SJCRH30 (cell line): ENCODE results near the gene FAM222A. TPM values are rescaled to one million over a fixed set of nuclear protein-coding genes. Genes with fewer than 3 reads are reported as not detected.

Source experiments
- DNase-seq, 2 experiments: peaks; one replicate each; pipeline ENCODE4 v3.0.0-alpha.2; 2015 to 2020
- H3K27ac ChIP-seq: fragments of 250-450 bp; sonication (Bioruptor Pico); 2 replicates; pipeline ENCODE4 v1.5.1; 2020; ENCODE audit warnings: mild to moderate bottlenecking, moderate library complexity
- H3K27me3 ChIP-seq: fragments of 250-450 bp; sonication (Bioruptor Pico); 2 replicates; pipeline ENCODE4 v1.5.1; 2020; ENCODE audit warnings: mild to moderate bottlenecking, moderate library complexity
- H3K36me3 ChIP-seq: fragments of 250-450 bp; sonication (Bioruptor Pico); 2 replicates; pipeline ENCODE4 v1.5.1; 2020; ENCODE audit warnings: mild to moderate bottlenecking, moderate library complexity
- H3K4me1 ChIP-seq: fragments of 250-450 bp; sonication (Bioruptor Pico); 2 replicates; pipeline ENCODE4 v1.5.1; 2020; ENCODE audit warnings: mild to moderate bottlenecking, moderate library complexity
- H3K4me3 ChIP-seq: fragments of 250-450 bp; sonication (Bioruptor Pico); 2 replicates; pipeline ENCODE4 v1.5.1; 2020; ENCODE audit warnings: mild to moderate bottlenecking, moderate library complexity
- H3K9me3 ChIP-seq: fragments of 250-450 bp; sonication (Bioruptor Pico); replicated peaks from 2 replicates; pipeline ENCODE4 v1.5.1; 2020; ENCODE audit warnings: mild to moderate bottlenecking, moderate library complexity
- total RNA-seq: library from RNA; depleted of rRNA; stranded (reverse); fragments of >200 nt; shearing (Covaris generic); gene quantifications from 2 replicates; pipeline ENCODE4 v1.2.3, GENCODE V29; 2014

FAM222A gene
- total RNA-seq, 1 experiment from 2014 or later: 17.5 TPM

DNA sequence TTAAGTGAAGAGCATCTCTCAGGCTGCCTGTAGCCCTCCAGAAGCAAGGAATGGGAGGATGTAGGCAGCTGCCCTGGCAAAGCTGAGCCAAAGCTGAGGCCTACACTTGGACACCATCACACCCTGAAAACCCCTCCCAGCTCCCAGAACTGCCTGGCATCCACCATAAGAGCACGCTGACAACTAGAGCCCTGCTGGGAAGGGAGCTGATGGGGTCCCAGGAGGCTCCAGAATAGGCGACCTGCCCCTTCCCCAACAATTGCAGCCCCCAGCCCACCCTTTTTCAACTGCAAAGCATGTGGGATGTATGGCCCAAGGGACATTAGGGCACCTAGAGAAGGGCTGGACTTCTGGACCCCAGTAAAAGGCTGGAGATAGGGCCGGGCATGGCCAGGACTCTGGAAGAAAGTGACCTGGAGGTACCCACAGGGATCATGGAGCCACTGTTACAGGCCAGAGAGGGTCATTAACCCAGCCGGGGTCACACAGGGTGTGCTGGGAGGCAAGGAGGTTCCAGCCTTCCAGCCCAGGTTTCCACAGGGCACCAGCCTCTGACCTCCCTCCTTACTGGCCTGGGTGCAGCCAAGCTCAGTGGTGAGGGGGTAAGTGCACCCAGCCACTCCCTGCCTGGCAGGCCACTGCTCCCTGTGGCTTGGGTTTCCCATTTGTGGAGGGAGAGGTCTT is 27.8 kb downstream of the FAM222A start:
- Histone ChIP-seq H3K27me3 (no peaks in the 10 kb centered on the region), H3K4me1 (no peaks in the 10 kb centered on the region), H3K4me3 (no peak overlapping the region), H3K9me3 (no peaks in the 10 kb centered on the region), H3K36me3 (no peaks in the 10 kb centered on the region), H3K27ac (no peak overlapping the region)
- no peak for DNase-seq

DNA sequence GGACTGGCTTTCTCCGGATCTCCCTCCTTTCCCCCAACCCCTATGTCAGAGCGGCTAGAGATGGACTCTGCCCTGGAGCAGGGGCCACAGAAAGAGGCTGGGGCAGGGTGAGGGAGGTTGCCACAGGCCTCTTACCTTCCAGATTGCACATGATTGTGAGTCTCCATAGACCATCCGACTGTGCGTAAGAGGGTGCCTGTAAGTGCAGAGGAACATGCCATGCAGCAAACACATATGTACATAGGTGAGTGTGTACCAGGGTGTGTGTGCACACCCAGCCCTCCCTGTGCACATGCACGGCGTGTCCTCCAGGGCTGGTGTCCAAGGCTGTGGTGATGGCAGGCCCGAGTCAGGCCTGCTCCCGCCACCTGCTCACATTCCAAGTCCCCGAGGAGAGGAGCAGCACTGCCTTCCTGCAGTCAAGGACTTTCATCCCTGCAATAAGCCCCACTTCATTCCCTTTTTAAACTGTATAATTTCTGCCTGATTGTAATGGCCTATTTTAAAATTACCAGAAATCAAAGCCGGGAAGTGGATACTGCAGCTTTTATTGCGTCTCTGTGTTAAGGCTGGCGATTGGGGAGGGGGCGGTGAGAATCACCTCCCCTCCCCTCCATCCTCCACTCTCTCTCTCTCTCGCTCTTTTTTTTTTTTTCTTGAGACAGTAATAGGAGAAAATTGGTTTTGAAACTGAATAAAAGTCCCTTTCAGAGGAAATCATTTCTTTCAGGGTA is 28.5 kb downstream of the FAM222A start:
- H3K4me1 ChIP-seq: no peaks in the 10 kb centered on the region

DNA sequence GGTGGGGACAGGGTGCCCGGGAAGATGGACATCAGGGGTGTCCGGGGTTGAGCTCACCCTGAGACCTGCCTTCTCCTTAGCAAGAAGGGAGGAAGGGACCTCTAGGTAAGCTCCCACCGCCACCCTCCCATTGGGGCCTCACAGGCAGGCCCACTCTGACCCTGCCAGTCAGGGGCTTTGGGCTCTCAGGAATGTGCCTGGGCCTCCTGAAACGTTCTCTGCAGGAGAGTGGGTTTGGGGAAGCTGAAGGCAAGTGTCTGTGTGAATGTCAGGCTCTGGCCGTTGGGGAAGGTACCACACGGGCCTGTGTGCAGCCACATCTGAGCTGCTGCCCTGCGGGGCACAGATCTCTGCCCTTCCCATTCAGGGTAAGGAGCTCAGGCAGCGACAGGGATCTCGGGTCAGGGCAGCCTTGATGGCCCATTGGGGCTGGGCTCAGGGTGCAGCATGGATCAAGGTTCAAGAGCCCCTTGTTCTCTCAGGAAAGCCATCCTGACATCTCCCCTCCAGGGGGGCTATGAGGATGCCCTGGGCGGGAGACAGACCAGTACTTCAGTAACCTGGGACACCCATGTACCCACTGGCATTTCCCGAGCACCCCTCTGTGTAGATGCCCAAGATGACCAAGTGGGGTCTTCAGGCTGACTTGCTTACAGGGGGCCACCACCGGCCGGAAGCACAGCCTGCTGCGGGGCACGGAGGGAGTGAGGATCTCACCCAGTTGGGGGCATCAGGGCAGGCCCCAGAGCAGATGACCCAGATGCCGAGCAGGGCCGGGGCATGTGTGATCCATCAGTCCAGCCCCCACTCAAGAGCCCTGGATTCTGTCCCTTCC is 29.7 kb downstream of the FAM222A start:
- Histone ChIP-seq H3K27ac (no peak overlapping the region), H3K36me3 (no peaks in the 10 kb centered on the region), H3K9me3 (no peaks in the 10 kb centered on the region), H3K4me3 (no peak overlapping the region), H3K4me1 (no peaks in the 10 kb centered on the region), H3K27me3 (no peaks in the 10 kb centered on the region)
- no peak for DNase-seq

More for the DNA sequence above, 28.5 kb downstream of the FAM222A start:
- no peaks in the 10 kb centered on the region for H3K9me3 ChIP-seq
- no peaks in the 10 kb centered on the region for H3K36me3 ChIP-seq
- no peak overlapping the region for H3K4me3 ChIP-seq
- no peak overlapping the region for H3K27ac ChIP-seq
- no peak for DNase-seq
- H3K27me3 ChIP-seq: no peaks in the 10 kb centered on the region

DNA sequence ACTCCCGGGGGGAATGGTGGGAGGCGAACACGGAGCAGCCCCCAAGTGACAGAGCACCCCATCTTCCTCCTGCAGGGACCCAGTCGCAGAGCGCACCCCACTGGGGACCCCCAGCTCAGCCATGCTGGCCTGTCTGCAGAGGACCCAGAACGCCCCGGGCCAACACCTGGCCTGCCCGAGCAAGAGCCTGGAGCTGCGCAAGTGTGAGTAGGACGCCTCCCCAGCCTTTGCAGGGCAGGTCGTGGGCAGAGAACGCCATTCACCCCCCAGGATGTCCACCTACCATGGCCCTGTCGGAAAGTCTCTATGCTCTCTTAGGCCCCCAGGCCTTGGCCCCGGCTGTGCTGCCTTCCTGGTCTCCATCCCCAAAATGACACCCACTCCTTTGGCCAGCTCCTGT is 30.4 kb downstream of the FAM222A start:
- Histone ChIP-seq H3K9me3 (no peaks in the 10 kb centered on the region), H3K4me1 (no peaks in the 10 kb centered on the region), H3K4me3 (no peak overlapping the region), H3K27ac (no peak overlapping the region), H3K27me3 (no peaks in the 10 kb centered on the region), H3K36me3 (peaks cover 5% of the 10 kb centered on the region; the same call in 1 of the 2 replicates)
- DNase-seq: no peak

DNA sequence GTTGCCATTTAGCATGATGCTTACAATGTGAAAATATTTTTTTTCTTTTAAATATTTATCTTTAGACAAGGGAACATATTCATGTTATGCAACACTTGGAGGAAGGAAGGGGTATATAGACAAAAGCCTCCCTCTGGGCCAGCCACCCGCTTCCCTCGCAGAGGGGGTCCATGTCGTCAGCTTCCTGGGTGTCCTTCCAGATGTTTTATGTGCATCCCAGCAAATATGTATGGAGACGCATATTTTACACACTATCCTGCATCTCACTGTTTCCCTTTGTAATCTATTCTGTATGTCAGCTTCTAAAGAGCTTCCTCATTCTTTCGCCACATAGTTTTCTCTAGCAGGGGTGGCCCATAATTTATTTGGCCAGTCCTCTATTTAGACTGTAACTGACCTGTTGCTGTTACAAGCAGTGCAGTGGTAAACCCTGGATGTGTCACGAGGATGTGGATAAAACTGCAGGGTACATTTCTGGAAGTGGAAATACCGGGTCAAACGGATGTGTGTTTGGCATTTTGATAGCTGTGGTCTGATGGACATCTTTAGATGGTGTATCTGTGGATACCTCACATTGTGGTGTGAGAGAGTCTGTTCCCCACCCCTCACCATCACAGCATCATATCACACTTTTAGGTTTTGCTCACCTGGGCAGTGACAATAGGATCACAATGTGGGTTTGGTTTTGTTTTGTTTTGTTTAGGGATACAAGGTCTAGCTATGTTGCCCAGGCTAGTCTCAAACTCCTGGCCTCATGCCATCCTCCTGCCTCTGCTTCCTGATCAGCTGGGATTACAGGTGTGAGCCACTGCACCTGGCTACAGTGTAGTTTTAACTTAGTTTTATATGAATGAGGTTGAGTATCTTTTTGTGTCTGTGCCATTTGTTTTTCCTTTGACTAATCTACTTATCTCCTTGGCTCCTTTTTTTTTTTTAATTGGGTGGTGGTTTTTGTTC is 31.6 kb downstream of the FAM222A start:
- H3K9me3 ChIP-seq: no peaks in the 10 kb centered on the region
- H3K36me3 ChIP-seq: peaks cover 5% of the 10 kb centered on the region; the same call in 1 of the 2 replicates
- H3K4me1 ChIP-seq: no peaks in the 10 kb centered on the region
- H3K4me3 ChIP-seq: no peak overlapping the region
- no peaks in the 10 kb centered on the region for H3K27me3 ChIP-seq
- no peak overlapping the region for H3K27ac ChIP-seq
- DNase-seq: no peak

DNA sequence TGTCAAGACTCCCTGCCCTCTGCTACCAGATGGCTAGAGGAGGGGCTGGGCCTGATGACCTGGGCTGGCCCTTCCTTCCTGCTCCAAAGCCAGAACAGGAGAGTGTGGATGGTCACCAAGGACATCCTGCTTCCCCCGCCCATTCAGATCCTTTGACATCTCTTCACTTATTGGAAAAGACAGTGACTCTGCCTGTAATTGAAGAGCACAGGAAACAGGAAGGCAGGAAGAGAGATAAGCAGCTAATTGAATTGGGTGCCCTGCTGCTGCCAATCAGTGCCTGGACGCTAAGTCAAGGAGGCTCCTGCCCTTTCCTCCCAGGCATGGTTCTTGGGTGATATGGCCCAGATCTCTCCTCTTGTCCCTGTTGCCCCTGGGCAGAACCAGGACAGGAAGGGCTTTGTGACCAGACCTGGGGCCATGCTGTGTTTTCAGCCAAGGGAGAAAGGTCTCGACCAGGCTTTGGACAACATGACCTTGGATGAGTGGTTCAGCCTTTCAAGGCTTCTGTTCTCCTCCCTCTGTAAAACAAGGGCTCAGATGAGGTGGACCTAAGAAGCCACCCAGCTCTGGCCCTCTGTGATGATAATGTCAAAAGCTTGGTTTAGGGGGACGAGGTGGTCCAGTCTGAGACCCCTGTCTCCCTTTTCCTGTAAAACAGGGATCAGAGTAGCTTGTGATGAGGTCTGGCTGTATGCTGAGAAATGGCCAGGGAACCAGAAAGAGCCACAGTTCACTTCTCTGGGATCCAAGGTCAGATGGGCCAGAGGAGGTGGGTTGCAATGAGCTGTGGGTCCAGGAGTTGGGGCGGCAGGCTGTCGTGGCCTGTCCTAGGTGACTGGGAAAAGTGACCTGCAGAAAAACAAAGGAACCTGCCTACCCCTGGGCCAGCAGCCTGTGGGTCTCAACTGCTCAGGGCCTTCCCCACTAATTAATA is 38.8 kb downstream of the FAM222A start:
- Histone ChIP-seq H3K27ac (no peak overlapping the region), H3K36me3 (peaks cover 13% of the 10 kb centered on the region), H3K4me1 (no peaks in the 10 kb centered on the region), H3K27me3 (no peaks in the 10 kb centered on the region), H3K4me3 (no peak overlapping the region), H3K9me3 (peaks cover 5% of the 10 kb centered on the region; the same call in 1 of the 2 replicates)
- no peak for DNase-seq

DNA sequence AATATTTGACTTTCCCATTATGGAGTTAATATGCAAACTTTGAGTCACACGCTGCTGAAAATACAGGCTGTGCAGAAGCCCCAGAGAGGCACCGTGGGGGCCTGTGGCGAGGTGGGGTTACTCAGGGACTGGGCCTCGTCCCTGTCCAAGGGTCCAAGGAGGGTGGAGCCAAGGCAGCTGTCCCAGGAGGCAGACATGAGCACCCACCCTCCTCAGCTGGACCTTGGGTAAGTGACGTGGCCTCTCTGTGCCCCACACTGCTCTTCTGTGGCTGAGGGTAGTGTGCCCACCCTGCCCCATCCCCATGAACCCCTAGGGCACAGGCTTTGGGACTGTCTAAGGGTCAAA is 39.4 kb downstream of the FAM222A start:
- no peak overlapping the region for H3K27ac ChIP-seq
- no peak overlapping the region for H3K4me3 ChIP-seq
- no peaks in the 10 kb centered on the region for H3K27me3 ChIP-seq
- H3K4me1 ChIP-seq: no peaks in the 10 kb centered on the region
- peaks cover 13% of the 10 kb centered on the region for H3K36me3 ChIP-seq
- H3K9me3 ChIP-seq: peaks cover 5% of the 10 kb centered on the region; the same call in 1 of the 2 replicates
- no peak for DNase-seq

DNA sequence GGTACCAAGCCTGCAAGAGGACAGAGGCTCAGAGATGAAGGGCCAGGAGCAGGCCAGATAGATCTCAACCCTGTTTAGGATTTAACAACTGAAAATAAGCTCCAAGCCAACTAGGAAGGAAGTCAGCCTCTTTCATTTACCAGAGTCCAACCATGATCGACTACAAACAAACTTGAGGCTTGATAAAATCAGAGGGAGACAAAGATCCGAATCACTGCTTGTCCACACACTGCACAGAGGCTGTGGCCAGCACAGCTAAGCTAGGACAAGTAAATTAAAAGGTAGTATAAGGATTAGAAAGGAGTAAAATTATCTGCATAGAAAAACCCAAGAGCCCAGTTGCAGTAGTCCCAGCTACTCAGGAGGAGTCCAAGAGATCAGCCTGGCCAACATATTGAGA is 40.3 kb downstream of the FAM222A start:
- DNase-seq: no peak
- Histone ChIP-seq H3K4me1 (no peaks in the 10 kb centered on the region), H3K36me3 (peaks cover 8% of the 10 kb centered on the region), H3K27ac (no peak overlapping the region), H3K9me3 (peaks cover 5% of the 10 kb centered on the region; the same call in 1 of the 2 replicates), H3K27me3 (no peaks in the 10 kb centered on the region), H3K4me3 (no peak overlapping the region)

DNA sequence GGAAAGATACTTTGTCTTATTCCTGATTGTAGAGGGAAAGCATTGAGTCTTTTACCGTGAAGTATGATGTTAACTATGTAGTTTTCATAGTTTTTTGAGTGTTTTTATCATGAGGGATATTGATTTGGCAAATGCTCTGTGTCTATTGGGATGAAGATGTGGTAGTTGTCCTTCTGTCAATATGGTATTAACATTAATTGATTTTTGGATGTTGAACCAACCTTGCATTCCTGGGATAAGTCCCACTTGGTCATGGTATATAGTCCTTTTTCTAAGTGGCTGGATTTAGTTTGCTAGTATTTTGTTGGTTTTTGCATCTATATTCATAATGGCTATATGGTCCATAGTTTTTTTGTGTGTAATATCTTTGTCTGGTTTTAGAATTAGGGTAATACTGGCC is 42.8 kb downstream of the FAM222A start:
- Histone ChIP-seq H3K36me3 (peaks cover 4% of the 10 kb centered on the region), H3K9me3 (peaks cover 5% of the 10 kb centered on the region; the same call in 1 of the 2 replicates), H3K27ac (no peak overlapping the region), H3K4me3 (no peak overlapping the region), H3K27me3 (no peaks in the 10 kb centered on the region), H3K4me1 (0 out of 2 replicates have a peak, but pooled peaks cover 6% of the 10 kb centered on the region)
- DNase-seq: no peak

DNA sequence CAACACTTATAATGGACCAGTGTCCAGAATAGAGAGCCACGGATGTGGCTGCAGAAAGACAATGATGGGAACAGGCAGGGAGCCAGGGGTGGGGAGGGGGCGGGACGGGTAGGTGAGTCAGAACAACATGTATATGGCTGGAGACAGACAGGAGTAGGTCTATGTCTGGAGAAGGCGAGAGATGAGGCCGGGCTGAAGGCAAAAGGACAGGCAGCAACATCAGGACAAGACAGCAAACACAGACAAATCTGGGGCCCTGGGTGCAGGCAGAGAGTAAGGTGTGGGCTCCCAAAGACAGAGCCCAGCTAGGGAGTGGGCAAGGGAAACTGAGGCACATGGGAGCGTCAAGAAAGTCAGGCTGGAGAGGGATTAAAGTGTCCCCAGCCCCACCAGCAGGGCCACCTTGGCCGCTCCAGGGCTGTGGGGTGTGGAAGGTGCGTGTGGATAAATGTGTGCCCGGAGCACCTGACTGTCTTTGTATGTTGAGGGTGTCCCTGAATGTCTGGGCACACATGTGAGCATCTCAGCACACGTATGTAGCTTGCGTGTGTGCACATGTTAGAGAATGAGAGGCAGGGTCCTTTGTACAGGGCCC is 44.1 kb downstream of the FAM222A start:
- no peaks in the 10 kb centered on the region for H3K27me3 ChIP-seq
- no peak for DNase-seq
- 0 out of 2 replicates have a peak, but pooled peaks cover 6% of the 10 kb centered on the region for H3K4me1 ChIP-seq
- 0 out of 2 replicates have a peak, but pooled peaks cover 5% of the 10 kb centered on the region for H3K9me3 ChIP-seq
- H3K4me3 ChIP-seq: no peak overlapping the region
- no peaks in the 10 kb centered on the region; the same call in 1 of the 2 replicates for H3K36me3 ChIP-seq
- H3K27ac ChIP-seq: no peak overlapping the region

DNA sequence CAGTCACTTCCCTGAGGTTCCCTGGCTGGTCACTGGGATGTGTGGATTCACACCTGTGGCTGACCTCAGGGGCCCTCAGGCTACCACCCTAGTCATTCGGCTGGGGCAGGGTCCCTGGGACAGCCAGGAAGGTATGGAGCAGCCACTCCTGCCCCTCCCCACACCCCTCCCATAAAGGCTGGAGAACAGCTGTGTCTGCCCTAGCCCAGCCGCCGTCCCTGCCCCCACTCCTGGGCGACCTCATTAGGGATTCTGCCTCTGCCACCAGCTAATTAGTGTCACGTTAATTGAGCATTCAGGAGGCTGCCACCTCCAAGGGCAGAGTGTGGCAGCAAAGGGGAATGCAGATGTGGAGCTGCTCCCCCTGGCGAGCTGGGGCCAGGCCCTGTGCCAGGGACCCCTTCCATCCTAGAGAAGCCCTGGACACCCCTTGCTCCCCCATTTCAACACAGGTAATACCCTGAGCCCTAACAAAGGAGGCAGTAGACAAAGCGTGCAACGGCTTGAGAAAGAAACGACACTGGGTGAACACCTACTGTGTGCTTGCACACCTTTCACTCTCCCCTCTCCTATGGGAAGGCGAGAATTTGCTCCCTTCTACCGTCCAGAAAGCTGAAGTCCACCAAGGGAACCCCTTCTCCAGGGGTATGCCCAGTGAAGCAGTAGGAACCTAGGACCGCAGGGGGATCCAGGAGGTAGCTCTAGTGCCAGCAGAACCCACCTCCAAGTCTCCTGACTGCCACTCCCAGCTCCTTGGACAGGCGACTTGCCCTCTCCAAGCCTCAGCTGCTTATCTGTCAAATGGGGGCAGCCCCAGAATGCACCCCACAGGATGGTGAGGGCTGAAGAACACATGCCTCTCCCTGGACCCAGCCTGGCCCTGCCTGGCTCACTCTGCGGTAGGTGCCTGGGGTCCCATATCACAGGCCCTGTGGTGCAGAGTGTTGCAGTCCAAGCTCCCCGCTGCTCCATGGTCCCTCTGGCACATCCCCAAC is 45.1 kb downstream of the FAM222A start:
- H3K36me3 ChIP-seq: peaks cover 2% of the 10 kb centered on the region; the same call in 1 of the 2 replicates
- DNase-seq: no peak
- H3K27me3 ChIP-seq: no peaks in the 10 kb centered on the region
- H3K9me3 ChIP-seq: 0 out of 2 replicates have a peak, but pooled peaks cover 5% of the 10 kb centered on the region
- H3K4me3 ChIP-seq: no peak overlapping the region
- no peak overlapping the region for H3K27ac ChIP-seq
- 0 out of 2 replicates have a peak, but pooled peaks cover 6% of the 10 kb centered on the region for H3K4me1 ChIP-seq

DNA sequence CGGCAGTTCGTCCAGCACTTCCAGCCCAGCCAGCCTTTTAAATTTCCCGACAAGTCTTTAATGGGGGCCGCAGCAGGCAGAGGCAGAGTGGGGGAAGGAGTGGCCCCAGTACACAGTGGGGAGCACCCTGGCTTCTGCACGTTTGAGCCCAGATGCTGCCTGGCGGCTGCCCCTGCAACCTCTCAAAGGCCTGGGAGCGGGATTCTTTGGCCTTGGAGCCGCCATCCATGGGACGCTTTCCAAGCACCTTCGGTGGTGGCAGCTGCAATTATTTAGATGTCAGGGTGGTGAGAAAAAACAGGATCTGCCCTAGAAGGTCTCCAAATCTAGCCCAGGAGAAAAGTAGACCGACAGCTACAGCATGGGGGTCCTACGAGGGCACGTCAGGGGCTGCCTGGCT is 46.0 kb downstream of the FAM222A start:
- Histone ChIP-seq H3K36me3 (peaks cover 2% of the 10 kb centered on the region; the same call in 1 of the 2 replicates), H3K4me1 (0 out of 2 replicates have a peak, but pooled peaks cover 6% of the 10 kb centered on the region), H3K27ac (no peak overlapping the region), H3K4me3 (no peak overlapping the region), H3K9me3 (0 out of 2 replicates have a peak, but pooled peaks cover 5% of the 10 kb centered on the region), H3K27me3 (no peaks in the 10 kb centered on the region)
- no peak for DNase-seq
